H1 (cell line): ENCODE data around the gene DTX3. TPM values are rescaled to one million over a fixed set of nuclear protein-coding genes. Genes with fewer than 3 reads are reported as not detected.

Experiments
- CTCF ChIA-PET: fragments of 300-600 bp; sonication (Branson Sonifier 250); formaldehyde crosslinking; loops from one replicate; lab custom pipeline; 2021; ENCODE audit not compliant: partially characterized antibody; lab: Charles Lee
- POLR2A ChIA-PET: fragments of 300-600 bp; sonication (Branson Sonifier 250); formaldehyde crosslinking; loops from one replicate; lab custom pipeline; 2021; ENCODE audit warnings: inconsistent platforms; ENCODE audit not compliant: partially characterized antibody; lab: Charles Lee
- DNase-seq, 2 experiments: peaks; one replicate each; pipeline versions ENCODE4 v3.0.0 to v3.0.0-alpha.2; 2010 to 2022; ENCODE audit warnings: low spot score in 2 of 2, low read depth in 1 of 2, mixed read lengths in 1 of 2
- FAIRE-seq: peaks from 2 replicates; lab custom pipeline; 2011; peaks lifted over from hg19 to GRCh38; lab: Jason Lieb, UNC
- H2AFZ ChIP-seq: 2 replicates; pipeline ENCODE4 v1.8.1; 2012; ENCODE audit warnings: low read length, inconsistent platforms
- H2AK5ac ChIP-seq: 2 replicates; pipeline ENCODE4 v1.6.1; 2013; ENCODE audit warnings: low read depth, low read length
- H2BK120ac ChIP-seq: replicated peaks from 2 replicates; pipeline ENCODE3; 2013; ENCODE audit warnings: low read depth, low read length, inconsistent platforms
- H2BK12ac ChIP-seq: 2 replicates; pipeline ENCODE4 v1.6.1; 2013; ENCODE audit warnings: low read depth, low read length
- H2BK15ac ChIP-seq: 2 replicates; pipeline ENCODE4 v1.6.1; 2013; ENCODE audit warnings: low read length
- H2BK20ac ChIP-seq: 2 replicates; pipeline ENCODE4 v1.6.1; 2013; ENCODE audit warnings: low read length
- H2BK5ac ChIP-seq: 2 replicates; pipeline ENCODE4 v1.6.1; 2013; ENCODE audit warnings: low read depth, low read length
- H3K14ac ChIP-seq: 2 replicates; pipeline ENCODE4 v1.6.1; 2013; ENCODE audit warnings: inconsistent platforms; ENCODE audit not compliant: insufficient read length
- H3K18ac ChIP-seq: 2 replicates; pipeline ENCODE4 v1.6.1; 2013; ENCODE audit warnings: low read length; ENCODE audit errors: extremely low read depth
- H3K23ac ChIP-seq: 2 replicates; pipeline ENCODE4 v1.6.1; 2013; ENCODE audit warnings: inconsistent platforms; ENCODE audit not compliant: insufficient read length
- H3K23me2 ChIP-seq: 2 replicates; pipeline ENCODE4 v1.6.1; 2013; ENCODE audit warnings: low read depth, low read length
- H3K27ac ChIP-seq: 2 replicates; pipeline ENCODE4 v1.6.1; 2011; ENCODE audit warnings: low read depth, low read length, inconsistent platforms
- H3K27me3 ChIP-seq, 4 experiments: replicated peaks in 1 of 4; 1 replicate in 1 of 4; 2 replicates in 3 of 4; pipeline versions ENCODE4 v1.6.1 to v1.8.1; 2011 to 2013; ENCODE audit warnings: low read length in 3 of 4, mild to moderate bottlenecking in 3 of 4, inconsistent platforms in 2 of 4, mixed read lengths in 2 of 4, moderate library complexity in 1 of 4; ENCODE audit not compliant: control insufficient read depth in 3 of 4, insufficient read depth in 3 of 4; ENCODE audit errors: extremely low read depth in 1 of 4
- H3K36me3 ChIP-seq, 4 experiments: 2 replicates each; pipeline versions ENCODE4 v1.6.1 to v1.8.1; 2011 to 2013; ENCODE audit warnings: mild to moderate bottlenecking in 4 of 4, low read length in 3 of 4, moderate library complexity in 2 of 4, control low read depth in 1 of 4, inconsistent platforms in 1 of 4; ENCODE audit not compliant: insufficient read depth in 4 of 4, control insufficient read depth in 2 of 4
- H3K4ac ChIP-seq: replicated peaks from 2 replicates; pipeline ENCODE3; 2013; ENCODE audit warnings: low read length, low read depth, mixed read lengths, inconsistent platforms; ENCODE audit not compliant: insufficient read length
- H3K4me1 ChIP-seq, 4 experiments: replicated peaks in 1 of 4; 1 replicate in 1 of 4; 2 replicates in 3 of 4; pipeline versions ENCODE4 v1.6.1 to v1.8.1; 2011 to 2013; ENCODE audit warnings: low read length in 3 of 4, inconsistent platforms in 2 of 4, mixed read lengths in 1 of 4; ENCODE audit not compliant: insufficient read depth in 4 of 4, control insufficient read depth in 3 of 4
- H3K4me2 ChIP-seq, 2 experiments: 2 replicates each; pipeline versions ENCODE4 v1.6.1 to v1.8.1; 2011 to 2013; ENCODE audit warnings: low read depth in 2 of 2, low read length in 2 of 2, control low read depth in 1 of 2, inconsistent platforms in 1 of 2, mild to moderate bottlenecking in 1 of 2; ENCODE audit not compliant: insufficient read depth in 1 of 2
- H3K4me3 ChIP-seq, 4 experiments: fragments of 200-600, 300-600 bp in 1 of 4; sonication (generic), shearing (Covaris generic), sonication (Bioruptor Twin) in 1 of 4; 2 replicates each; pipeline versions ENCODE4 v1.5.1 to v1.8.1; 2011 to 2016; ENCODE audit warnings: low read length in 4 of 4, low read depth in 3 of 4, control low read depth in 2 of 4, inconsistent platforms in 2 of 4, mild to moderate bottlenecking in 2 of 4, mixed read lengths in 1 of 4, moderate library complexity in 1 of 4; ENCODE audit not compliant: insufficient read depth in 2 of 4; ENCODE audit errors: extremely low read depth in 1 of 4
- H3K56ac ChIP-seq: replicated peaks from 2 replicates; pipeline ENCODE3; 2013; ENCODE audit warnings: low read depth, mild to moderate bottlenecking, mixed read lengths, low read length, inconsistent platforms; ENCODE audit not compliant: insufficient read length
- H3K79me1 ChIP-seq: 2 replicates; pipeline ENCODE4 v1.6.1; 2013; ENCODE audit warnings: low read depth, low read length, control low read depth
- H3K79me2 ChIP-seq, 2 experiments: 2 replicates each; pipeline versions ENCODE4 v1.6.1 to v1.8.1; 2012 to 2013; ENCODE audit warnings: low read length in 2 of 2, mild to moderate bottlenecking in 2 of 2, inconsistent platforms in 1 of 2; ENCODE audit not compliant: insufficient read depth in 2 of 2, control insufficient read depth in 1 of 2
- H3K9ac ChIP-seq, 4 experiments: replicated peaks in 1 of 4; 1 replicate in 1 of 4; 2 replicates in 3 of 4; pipeline versions ENCODE4 v1.6.1 to v1.8.1; 2011 to 2013; ENCODE audit warnings: low read depth in 3 of 4, low read length in 3 of 4, control low read depth in 2 of 4, mild to moderate bottlenecking in 2 of 4, moderate library complexity in 2 of 4, inconsistent platforms in 1 of 4; ENCODE audit errors: extremely low read depth in 1 of 4
- H3K9me3 ChIP-seq, 2 experiments: 2 replicates each; pipeline versions ENCODE4 v1.6.1 to v1.8.1; 2012 to 2013; ENCODE audit warnings: mild to moderate bottlenecking in 2 of 2, moderate library complexity in 2 of 2, control low read depth in 1 of 2, inconsistent platforms in 1 of 2, low read depth in 1 of 2, low read length in 1 of 2, mixed read lengths in 1 of 2; ENCODE audit not compliant: insufficient read depth in 2 of 2
- H4K20me1 ChIP-seq, 2 experiments: replicated peaks in 1 of 2; 2 replicates each; pipeline versions ENCODE3 to v1.8.1; 2011 to 2013; ENCODE audit warnings: inconsistent platforms in 2 of 2, low read length in 2 of 2, mild to moderate bottlenecking in 1 of 2; ENCODE audit not compliant: insufficient read depth in 2 of 2, control insufficient read depth in 1 of 2
- H4K5ac ChIP-seq: 2 replicates; pipeline ENCODE4 v1.6.1; 2013; ENCODE audit warnings: low read length, low read depth, mixed read lengths, inconsistent platforms; ENCODE audit not compliant: insufficient read length
- H4K8ac ChIP-seq: 2 replicates; pipeline ENCODE4 v1.8.0; 2013; ENCODE audit warnings: mild to moderate bottlenecking, moderate library complexity, low read length, inconsistent platforms; ENCODE audit not compliant: insufficient read depth; ENCODE audit errors: extremely low read depth
- H4K91ac ChIP-seq: replicated peaks from 2 replicates; pipeline ENCODE3; 2013; ENCODE audit warnings: low read length, mixed read lengths, inconsistent platforms; ENCODE audit not compliant: insufficient read length
- ATF3 ChIP-seq: IDR thresholded peaks from 2 replicates; pipeline ENCODE4 v1.6.1; 2011; ENCODE audit warnings: low read depth, mild to moderate bottlenecking, low read length; ENCODE audit not compliant: insufficient read depth
- CBX8 ChIP-seq: fragments of 300-800, 300-1000 bp; sonication (generic); IDR thresholded peaks from 2 replicates; pipeline ENCODE4 v1.7.1; 2016; ENCODE audit warnings: low read depth, low read length, borderline replicate concordance
- CHD2 ChIP-seq: IDR thresholded peaks from 2 replicates; pipeline ENCODE4 v1.6.1; 2012; ENCODE audit warnings: low read length, improper control_type of control experiment
- EGR1 ChIP-seq: IDR thresholded peaks from 2 replicates; pipeline ENCODE4 v1.6.1; 2011; ENCODE audit warnings: low read depth, low read length, borderline replicate concordance
- EZH2 ChIP-seq: fragments of 200-600 bp; sonication (generic); IDR thresholded peaks from 2 replicates; pipeline ENCODE4 v1.7.1; 2012; ENCODE audit warnings: low read depth, mild to moderate bottlenecking, moderate library complexity, low read length, inconsistent platforms; ENCODE audit not compliant: severe bottlenecking
- JUND ChIP-seq: IDR thresholded peaks from 2 replicates; pipeline ENCODE4 v1.6.1; 2011; ENCODE audit warnings: mild to moderate bottlenecking, improper control_type of control experiment, low read length
- KDM4A ChIP-seq: IDR thresholded peaks from one replicate; pipeline ENCODE4 v1.7.1; 2012; ENCODE audit warnings: low read depth, mild to moderate bottlenecking, moderate library complexity, low read length, inconsistent platforms; ENCODE audit not compliant: severe bottlenecking
- SP4 ChIP-seq: IDR thresholded peaks from 2 replicates; pipeline ENCODE4 v1.6.1; 2012; ENCODE audit warnings: low read length, inconsistent platforms
- WGBS, 2 experiments: shearing (Covaris generic) in 1 of 2; methylation state at CpG; one replicate each; pipeline versions ENCODE4 v1.1.6 to v1.1.7; 2013 to 2015; ENCODE audit warnings: low lambda C conversion rate in 2 of 2, mixed read lengths in 2 of 2, inconsistent platforms in 1 of 2, low coverage in 1 of 2, missing lambda C conversion rate in 1 of 2; ENCODE audit not compliant: insufficient replicate concordance in 2 of 2, insufficient coverage in 1 of 2, insufficient read length in 1 of 2; ENCODE audit errors: extremely low coverage in 1 of 2, missing lambda C conversion rate in 1 of 2; 5-methylcytosine and 5-hydroxymethylcytosine counted together
- polyA plus RNA-seq, 7 experiments: library from polyadenylated mRNA; depleted of rRNA in 3 of 7; stranded (reverse) in 5 of 7; unstranded in 2 of 7; fragments of >200 nt in 5 of 7; fragments of 200-250 nt in 2 of 7; gene quantifications; 1 replicate in 5 of 7; 2 replicates in 1 of 7; 4 replicates in 1 of 7; pipeline versions ENCODE4 v1.2.1 to v1.2.3, GENCODE V29; 2011 to 2013; ENCODE audit warnings: missing spikeins in 2 of 7, mixed read lengths in 2 of 7
- total RNA-seq: library from RNA; stranded (reverse); fragmentation: NEBNext Ultra II Directional; extraction: Animal tissue kit (Norgen Biotek cat#: 25700); gene quantifications from 2 replicates; pipeline ENCODE4 v1.2.1, GENCODE V29; 2021

DTX3 gene
- total and polyA plus RNA-seq, 2 of the 8 experiments (the other 6 are each of a cell fraction or from before 2014, with no cell fraction given), result 41.8 to 92.5 TPM

- H3K36me3 ChIP-seq, result peaks cover 10 to 45% (median 22%) of the 10 kb centered on the region in 4 experiments
- no peak overlapping the region for H3K4me3 ChIP-seq
- no peak overlapping the region for H2AK5ac ChIP-seq
- no peak overlapping the region for H2BK5ac ChIP-seq
- no peak overlapping the region for H3K9ac ChIP-seq
- no peaks in the 10 kb centered on the region for H3K4me1 ChIP-seq
- H2BK15ac ChIP-seq, result no peak overlapping the region
- H4K5ac ChIP-seq, result no peak overlapping the region
- H4K20me1 ChIP-seq, result peaks cover 4 to 5% of the 10 kb centered on the region in 2 experiments
- H3K23me2 ChIP-seq, result no peaks in the 10 kb centered on the region
- H3K9me3 ChIP-seq, result no peaks in the 10 kb centered on the region
- CTCF ChIA-PET, result interaction anchor here (0.6 to 7.8 kb wide), 29 partner anchors 7 to 240 kb away, joined by 3 to 201 read pairs (median 9); partner anchors contain the start of genes ARHGEF25, B4GALNT1 and OS9
- no peak overlapping the region for H4K91ac ChIP-seq
- POLR2A ChIA-PET, result no interaction called here
- no peak for FAIRE-seq
- H2AFZ ChIP-seq, result no peak overlapping the region
- no peak for DNase-seq
- no peak overlapping the region for H3K18ac ChIP-seq
- no peak overlapping the region for H2BK20ac ChIP-seq
- H3K4ac ChIP-seq, result no peak overlapping the region
- no peak overlapping the region for H3K14ac ChIP-seq
- H2BK12ac ChIP-seq, result no peak overlapping the region
- peak overlapping the region; percentile 17 for H3K56ac ChIP-seq
- no peaks in the 10 kb centered on the region for H3K27me3 ChIP-seq
- H3K79me1 ChIP-seq, result no peaks in the 10 kb centered on the region
- no peak overlapping the region for H3K4me2 ChIP-seq
- no peaks in the 10 kb centered on the region for H3K79me2 ChIP-seq
- H3K23ac ChIP-seq, result no peak overlapping the region
- no peak overlapping the region for H2BK120ac ChIP-seq
- WGBS, 2 experiments, result 100% methylated on average over 1 of the region's 1 CpG; no CpG with 5 or more reads in 1 of the 2 experiments
- no peak overlapping the region for H4K8ac ChIP-seq
- H3K27ac ChIP-seq, result no peak overlapping the region
- TF ChIP-seq CBX8, result no peak
- TF ChIP-seq EZH2, result no peak
- TF ChIP-seq CHD2, result no peak
- no peak for TF ChIP-seq SP4
- no peak for TF ChIP-seq EGR1
- no peak for TF ChIP-seq JUND
- TF ChIP-seq ATF3, result no peak
- no peak for TF ChIP-seq KDM4A
Observed at GRCh38 chr12:57582440-57582839, 22.2 kb upstream of the DTX3 start.
